HG03025 (cell line): Measurements from ENCODE around the gene CASP10.
A peak's percentile ranks its signal among the peaks of the same experiment; 100 is the strongest.

Experiments used
- ATAC-seq: cut with Tn5 transposase; IDR thresholded peaks from one replicate; pipeline ENCODE4 v1.9.1; 2021; ENCODE audit warnings: mild to moderate bottlenecking, moderate library complexity; ENCODE audit not compliant: unreplicated experiment, low FRiP score

The CASP10 gene

DNA sequence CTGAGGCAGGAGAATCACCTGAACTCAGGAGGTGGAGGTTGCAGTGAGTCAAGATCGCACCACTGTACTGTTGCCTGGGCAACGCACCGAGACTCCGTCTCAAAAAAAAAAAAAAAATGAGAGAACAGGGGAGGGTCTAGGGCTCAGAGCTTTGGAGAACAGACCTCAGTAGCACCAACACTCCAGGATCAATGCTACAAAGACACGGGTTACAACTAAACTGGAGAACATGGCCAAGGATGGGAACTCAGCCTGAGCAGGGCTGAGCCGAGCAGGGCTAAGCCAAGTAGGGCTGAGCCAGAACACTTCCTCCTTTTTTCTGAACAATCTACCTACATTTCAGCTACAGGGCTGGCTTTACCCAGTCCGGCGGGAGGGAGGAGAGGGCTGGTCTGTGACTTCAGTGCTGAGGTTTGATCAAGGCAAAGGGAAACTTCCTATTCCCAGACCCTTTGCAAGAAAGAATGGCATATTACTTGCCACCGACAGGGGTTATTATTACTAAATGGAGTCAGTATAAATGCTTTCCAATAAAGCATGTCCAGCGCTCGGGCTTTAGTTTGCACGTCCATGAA is 74.5 kb downstream of the CASP10 start:
- peak; percentile 43 for ATAC-seq

DNA sequence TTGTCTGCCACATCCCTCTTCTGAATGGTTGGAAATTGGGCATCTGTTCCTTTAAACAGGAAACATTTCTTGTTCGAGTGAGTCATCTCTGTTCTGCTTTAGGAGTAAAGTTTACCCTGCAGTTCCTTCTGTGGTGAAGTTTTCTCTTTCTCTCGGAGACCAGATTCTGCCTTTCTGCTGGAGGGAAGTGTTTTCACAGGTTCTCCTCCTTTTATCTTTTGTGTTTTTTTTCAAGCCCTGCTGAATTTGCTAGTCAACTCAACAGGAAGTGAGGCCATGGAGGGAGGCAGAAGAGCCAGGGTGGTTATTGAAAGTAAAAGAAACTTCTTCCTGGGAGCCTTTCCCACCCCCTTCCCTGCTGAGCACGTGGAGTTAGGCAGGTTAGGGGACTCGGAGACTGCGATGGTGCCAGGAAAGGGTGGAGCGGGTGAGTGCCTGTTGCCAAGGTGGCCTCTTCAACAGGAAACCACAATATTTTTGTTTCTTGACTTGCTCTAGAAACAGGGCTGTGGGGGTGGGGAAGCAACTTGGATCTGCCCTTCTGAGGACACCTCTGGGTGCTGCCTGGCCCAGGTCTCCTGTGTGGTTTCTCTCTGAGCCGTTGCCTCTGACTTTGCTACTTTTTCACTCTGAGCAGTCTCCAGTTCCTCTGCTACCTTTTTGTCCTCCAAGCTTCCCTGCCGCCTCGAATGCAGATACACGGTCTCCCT is 75.2 kb downstream of the CASP10 start:
- ATAC-seq: peak; percentile 79

DNA sequence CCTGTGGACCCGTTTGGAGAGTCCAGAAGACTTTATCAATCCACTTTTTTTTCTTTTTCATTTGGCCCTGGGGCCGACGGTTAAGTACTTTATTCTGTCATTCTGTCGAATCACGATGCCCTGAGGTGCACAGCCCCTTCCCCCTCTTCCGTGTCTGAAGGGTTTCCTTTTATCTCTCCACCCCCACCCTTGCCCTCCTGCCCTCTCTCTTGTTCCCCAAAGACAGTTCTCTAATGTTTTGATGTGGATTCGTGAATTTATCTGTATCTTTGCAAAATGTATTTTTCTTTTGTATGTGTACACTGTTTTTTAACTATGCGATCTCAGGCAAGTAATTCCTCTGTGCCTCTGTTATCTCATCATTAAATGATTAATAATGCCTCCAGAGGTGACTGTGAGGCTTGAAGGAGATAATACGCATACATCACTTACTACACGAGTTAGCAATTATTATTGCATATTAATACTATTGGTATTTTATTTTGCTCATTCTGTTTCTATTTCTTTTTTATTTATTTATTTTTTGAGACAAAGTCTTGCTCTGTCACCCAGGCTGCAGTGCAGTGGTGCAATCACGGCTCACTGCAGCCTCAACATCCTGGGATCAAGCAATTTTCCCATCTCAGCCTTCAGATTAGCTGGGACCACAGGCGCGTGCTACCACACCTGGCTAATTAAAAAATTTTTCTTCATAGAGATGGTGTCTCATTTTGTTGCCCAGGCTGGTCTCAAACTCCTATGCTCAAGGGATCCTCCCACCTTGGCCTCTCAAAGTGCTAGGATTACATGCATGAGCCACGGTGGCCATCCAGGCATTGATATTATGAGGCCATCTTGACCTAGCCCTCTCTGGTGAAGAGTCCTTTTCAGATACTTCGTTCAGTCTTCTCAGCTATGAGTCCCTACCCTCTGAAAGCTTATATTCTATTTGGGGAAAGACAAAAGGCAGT is 76.0 kb downstream of the CASP10 start:
- peak; percentile 0 for ATAC-seq

DNA sequence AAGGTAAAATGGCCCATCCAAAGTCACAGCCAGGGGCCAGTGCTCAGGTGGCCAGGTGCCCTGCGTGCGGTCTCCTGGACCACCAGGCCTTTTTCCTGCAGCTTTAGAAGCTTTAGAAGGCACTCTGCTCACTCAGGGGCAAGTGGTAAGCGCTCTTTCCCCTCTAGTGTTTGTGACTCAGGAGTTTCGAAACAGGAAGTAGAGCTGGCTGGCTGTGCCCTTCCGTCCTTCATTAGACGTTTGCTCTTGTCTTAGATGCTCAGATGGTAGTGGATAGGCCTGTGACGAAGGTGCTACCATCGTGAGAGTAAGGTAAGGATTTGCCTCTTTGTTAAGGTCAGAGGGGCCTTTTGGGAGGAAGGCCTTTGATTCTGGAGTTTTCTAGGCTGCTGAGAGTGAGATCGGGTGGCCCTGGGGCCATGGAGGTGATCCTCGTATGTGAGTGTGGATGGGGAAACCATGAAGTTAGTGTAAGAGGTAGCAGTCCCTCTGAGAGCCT is 77.4 kb downstream of the CASP10 start, which contains the start of gene CASP8:
CASP8 (plus strand) TSS at position 235 of the 499 bp plus-strand sequence. CDS start 5,951 bp downstream, outside the sequence.
- ATAC-seq: no peak

DNA sequence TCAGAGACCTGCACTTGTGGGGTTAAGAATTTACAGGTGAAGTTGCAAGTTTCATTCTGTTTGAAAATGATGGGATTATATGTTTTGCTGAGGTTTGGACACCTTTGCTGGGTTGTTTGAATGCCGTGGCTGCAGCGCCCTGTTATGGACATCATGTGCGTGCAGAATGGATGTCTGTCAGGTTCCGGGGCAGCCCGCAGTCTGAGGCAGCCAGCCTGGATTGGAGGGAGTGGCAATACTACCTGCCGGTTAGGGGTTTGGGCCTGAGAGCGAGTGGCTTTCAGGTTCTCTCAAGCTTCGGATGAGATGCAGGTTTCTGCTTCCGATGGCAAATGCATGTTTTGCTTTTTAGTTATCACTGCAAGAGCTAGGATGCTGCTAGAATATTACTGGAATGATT is 78.5 kb downstream of the CASP10 start:
- ATAC-seq: no peak

DNA sequence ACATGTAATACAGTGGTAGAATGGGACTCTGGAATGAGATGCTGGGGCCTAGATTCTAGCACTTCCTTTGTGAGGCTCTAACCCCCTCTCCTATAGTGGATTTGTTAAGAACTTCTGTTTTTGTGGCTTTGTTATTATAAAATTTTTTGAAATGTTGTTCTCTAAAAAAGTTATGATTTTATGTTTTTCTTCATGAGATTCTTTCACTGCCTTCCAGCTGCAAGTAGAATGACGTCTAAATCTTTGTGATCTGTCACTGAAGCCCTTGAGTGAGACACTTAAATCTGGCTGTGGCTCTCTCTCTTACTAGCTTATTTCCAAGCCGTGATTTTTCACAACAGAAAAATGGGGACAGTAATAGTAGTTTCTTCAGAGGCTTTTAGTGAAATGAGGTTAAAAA is 79.0 kb downstream of the CASP10 start:
- no peak for ATAC-seq

DNA sequence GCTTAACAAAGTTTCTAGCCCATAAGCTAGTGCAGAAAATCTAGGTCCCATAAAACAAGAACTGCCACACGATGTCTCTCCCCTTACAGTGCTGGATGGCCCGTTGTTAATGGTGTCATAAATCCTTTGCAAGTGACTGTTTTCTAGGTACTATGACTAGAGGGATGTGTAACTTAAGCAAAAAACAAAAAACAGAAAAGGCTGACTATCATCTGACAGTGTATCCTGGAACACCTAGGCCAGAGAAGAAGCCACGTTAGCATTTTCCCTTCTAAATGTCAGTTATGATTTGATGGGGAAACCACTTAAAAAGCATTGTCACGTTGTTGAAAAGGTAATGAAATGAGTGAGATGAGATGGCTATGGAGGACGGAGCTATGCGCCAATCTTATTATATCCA is 79.8 kb downstream of the CASP10 start:
- ATAC-seq: no peak

DNA sequence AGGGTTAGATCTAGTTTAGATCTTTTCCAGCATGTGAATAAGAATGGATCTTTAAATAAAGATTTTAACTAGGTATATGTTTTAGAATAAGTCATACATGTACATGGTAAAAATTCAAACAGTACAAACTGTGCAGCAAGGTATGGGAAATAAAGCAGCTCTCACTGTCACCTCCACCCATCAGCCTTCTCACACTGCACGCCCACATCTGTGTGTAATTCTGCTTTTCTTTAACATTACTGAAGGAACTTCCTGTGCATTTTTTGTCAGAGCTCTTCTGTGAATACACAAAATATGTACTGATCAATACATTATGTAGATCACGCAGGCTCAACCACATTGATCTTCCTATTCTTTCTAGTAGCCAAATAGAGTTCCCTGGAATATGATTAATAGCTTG is 80.8 kb downstream of the CASP10 start:
- ATAC-seq: no peak

DNA sequence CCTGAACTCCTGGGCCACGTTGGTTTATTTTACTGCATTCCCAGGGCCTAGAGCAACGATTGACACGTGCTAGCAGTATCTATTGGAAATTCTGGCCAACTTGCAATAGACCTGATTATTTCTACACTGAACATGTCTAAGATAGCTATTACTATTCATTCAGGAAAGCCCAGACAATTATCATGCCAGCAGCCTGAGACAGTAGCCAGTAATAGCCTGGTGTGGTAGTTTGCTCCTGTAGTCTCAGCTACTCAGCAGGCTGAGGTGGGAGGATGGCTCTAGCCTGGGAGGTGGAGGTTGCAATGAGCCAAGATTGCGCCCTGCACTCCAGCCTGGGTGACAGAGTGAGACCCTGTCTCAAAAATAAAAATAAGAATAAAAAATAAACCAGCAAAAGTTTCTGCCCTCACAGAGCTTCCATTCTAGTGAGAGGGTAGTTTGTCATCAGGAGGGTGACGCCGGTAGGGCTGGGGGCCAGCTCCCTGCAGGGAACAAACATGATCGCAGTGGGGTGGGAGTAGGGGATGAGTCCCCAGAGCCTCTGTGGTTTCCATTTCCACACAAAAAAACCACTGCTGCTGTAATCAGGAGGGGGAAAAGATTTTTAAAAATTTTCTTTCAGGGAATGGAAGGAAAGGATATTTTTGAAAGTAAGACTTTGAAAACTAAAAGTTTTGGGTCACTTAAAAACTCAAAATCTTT is 81.7 kb downstream of the CASP10 start:
- no peak for ATAC-seq

DNA sequence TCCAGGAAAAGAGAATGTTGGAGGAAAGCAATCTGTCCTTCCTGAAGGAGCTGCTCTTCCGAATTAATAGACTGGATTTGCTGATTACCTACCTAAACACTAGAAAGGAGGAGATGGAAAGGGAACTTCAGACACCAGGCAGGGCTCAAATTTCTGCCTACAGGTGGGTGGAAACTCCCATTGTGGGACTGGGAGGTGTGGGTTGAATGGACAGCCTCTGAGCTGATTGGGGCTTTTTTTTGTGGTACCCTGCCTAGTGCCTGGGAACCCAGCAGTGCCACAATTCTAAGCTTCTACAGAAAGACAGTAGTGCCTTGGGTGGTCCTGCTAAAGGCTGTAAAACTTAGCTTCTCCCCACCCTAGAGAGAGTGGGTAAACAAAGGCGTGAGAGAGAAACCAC is 83.7 kb downstream of the CASP10 start:
- no peak for ATAC-seq

DNA sequence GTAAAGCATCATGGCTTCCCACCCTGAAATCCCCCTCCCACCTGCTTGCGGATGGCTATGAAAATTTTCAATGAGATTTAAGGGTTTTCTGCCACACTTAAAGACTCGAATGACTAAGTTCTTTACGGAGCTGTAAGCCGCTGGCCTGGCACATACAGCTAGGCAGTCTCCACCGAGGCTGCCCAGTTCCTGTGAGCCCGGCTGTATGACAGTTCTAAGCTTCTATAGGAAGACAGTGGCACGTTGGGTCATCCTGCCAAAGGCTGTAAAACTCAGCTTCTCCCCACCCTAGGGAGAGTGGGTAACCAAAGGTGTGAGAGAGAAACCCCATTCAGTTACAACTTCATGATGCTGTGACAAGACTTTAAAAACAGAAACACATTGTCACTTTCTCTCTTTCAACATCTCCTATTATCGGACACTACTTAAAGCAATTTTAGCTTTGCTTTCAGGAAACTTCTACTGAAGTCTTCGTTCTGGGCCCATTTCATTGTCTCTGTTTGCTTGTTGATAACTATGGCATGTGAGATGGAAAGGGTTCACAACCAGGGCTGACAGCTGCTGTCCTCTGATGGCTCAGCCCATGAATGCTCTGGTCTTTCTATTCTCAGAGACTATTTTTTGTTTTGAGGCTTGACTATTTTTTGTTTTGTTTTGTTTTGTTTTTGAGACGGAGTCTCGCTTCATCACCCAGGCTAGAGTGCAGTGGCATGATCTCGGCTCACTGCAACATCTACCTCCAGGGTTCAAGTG is 84.5 kb downstream of the CASP10 start:
- no peak for ATAC-seq

DNA sequence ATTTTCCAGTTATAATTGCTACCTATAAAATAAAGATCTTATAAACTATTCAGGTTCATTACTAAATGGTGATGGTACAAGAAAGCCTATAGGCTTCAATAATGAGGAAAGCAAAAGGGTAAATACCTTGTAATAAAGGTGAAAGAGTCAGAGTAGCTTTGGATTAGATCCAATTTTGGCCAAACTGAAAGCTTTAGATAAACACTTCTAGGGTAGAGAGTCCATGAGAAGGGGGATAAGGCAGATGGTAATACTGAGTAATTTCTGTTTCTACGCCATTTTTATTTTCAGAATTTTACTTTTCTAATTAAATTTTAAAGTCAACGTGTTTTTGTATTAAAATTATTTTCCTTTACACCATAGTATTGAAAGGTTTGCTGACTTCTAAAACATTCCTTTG is 86.8 kb downstream of the CASP10 start:
- no peak for ATAC-seq

DNA sequence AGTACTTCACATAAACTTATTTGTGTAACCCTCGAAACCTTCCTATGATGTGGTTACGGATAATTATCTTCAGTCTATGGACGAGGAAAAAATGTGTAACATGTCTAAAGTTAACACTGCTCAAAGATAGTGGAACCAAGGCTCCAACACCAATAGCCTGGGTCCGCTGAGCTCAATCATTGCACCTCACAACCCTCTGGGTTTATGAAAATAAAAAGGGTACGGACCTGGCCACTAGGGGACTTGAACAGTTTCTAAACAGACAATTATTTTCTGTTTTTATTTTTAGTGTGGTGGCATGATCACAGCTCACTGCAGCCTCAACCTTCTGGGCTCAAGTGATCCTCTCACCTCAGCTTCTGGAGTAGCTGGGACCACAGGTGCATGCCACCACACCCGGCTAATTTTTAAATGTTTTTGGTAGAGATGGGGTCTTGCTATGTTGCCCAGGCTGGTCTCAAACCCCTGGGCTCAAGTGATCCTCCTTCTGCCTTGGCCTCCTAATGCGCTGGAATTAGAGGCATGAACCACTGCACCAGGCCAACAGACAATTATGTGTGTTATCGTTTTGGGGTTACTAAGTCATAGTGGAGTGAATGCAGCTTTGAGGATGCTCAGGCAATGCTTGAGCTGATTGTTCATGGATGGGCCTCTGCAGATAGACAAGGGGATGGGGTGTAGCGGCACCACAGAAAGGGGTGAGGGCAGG is 87.5 kb downstream of the CASP10 start:
- ATAC-seq: no peak

DNA sequence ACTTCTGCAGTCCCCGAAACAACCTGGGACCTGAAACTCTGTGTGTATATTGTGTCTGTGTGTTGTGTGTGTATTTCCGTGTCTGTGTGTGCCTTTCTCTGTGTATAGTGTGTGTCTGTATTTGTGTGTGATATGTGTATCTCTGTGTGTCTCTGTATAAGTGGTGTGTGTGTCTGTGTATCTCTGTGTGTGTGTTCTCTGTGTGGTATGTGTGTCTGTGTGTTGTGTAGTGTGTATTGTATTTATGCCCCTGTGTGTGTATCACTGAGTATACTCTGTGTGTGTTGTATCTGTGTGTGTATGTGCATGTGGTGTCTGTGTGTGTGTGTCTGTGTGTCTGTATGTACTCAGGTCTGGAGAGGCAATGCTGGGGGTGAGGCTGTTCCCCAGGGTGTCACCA is 89.0 kb downstream of the CASP10 start:
- ATAC-seq: no peak

DNA sequence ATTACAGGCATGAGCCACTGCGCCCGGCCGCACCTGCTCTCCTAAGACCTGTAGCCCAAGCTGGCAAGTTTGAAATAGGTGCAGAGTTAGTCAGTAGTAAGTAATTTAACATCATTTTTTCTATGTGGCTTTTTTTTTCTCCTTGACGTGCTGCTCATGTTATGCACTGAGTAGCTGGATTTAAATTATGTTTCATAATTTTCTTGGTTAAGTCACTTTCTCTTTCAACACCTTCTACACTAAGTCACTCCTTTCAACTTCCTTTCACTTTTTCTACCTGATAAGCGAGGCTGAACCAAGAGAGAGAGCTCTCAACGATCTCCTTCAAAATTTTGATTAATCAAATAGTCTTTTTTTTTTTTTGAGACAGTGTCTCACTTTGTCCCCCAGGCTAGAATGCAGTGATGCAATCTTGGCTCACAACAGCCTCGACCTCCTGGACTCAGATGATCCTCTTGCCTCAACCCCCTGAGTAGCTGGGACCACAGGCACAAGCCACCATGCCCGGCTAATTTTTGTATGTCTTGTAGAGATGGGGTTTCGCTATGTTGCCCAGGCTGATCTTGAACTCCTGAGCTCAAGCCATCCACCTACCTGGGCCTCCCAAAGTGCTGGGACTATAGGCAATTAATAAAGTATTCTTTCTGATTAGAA is 90.5 kb downstream of the CASP10 start:
- ATAC-seq: no peak

DNA sequence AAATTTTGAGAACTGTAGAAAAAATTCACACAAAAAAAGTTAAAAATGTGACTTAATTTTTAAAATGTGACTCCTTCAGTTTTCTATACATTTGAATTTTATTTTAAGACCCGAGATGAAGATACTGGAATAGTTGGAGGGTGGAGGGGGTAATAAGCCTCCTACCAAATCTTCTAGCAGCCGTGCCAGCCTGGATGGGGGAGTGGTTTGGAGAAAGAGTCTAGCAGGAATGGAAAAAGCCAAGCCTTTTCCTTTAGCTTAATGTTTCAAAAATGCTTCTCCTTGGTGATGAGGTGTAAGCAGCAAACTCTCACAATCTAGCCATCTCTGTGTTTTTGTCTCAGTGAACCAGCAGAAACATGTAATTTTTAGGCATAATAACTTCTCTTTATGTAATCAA is 92.1 kb downstream of the CASP10 start:
- no peak for ATAC-seq

DNA sequence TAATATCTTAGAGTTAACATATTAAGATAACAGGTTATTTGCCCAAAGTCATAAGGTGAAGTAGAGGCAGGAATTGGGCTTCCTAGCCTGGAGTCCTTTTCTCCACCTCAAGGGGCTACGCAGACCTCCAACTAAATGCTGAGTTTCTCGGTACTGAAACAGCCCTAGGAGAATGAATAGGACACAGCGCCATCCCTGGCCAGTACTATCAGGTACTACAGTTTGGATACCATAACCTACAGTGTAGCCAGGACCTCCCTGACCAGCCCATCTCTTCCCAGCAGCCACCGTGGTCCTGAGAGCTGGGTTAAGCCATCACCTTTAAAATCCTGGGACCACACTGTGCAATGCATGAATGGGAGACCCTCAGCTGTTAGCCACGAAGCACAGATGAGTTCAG is 93.0 kb downstream of the CASP10 start:
- no peak for ATAC-seq

DNA sequence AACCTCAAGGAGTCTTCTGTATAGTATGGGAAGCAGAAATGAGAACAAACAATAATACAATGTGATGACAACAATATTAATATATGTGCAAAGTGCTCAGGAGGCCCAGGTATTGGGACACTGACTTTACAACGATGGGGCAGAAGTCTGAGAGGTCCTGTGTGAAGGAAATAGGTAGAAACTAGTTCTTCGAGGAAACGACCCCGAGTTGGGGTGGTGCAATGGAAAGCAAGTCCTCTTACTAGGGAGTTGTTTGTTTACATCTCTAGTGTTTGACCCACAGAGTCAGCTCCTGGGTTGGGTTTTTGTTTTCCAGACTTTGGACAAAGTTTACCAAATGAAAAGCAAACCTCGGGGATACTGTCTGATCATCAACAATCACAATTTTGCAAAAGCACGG is 93.6 kb downstream of the CASP10 start:
- no peak for ATAC-seq
